ENCODE data around the gene LURAP1L.

Gene LURAP1L

DNA sequence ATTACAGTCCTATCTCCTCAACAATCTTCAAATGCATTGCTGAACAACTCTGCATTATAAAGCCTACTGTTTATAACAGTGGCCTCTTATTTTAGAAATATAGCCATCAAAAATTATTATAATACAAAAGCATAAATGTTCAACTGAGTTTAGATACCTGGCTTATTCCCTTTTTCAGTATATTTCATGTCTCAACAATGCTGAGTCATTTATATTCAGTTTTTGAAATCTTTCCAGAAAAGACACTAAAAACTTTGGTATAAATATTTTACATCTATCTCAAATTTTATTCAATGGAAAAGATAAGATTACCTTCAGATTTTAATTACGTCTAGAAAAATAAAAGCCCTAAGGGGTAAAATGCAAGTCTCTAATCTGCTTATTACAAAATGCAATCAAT, 37.9 kb downstream of the LURAP1L start:
- no peak for DNase-seq (ENCODE audit: low read depth)

GRCh38 chr9:12813533-12813932, 38.7 kb downstream of the LURAP1L start:
- no peak for DNase-seq (ENCODE audit: low read depth)

- DNase-seq (ENCODE audit: low read depth), result peak; percentile 98
These were observed 39.4 kb downstream of the LURAP1L start for GRCh38 chr9:12813960-12814876.

- no peak for DNase-seq (ENCODE audit: low read depth)
These were observed 40.0 kb downstream of the LURAP1L start for GRCh38 chr9:12814877-12815237.

- no peak for DNase-seq (ENCODE audit: low read depth)
These were observed 41.1 kb downstream of the LURAP1L start for GRCh38 chr9:12815888-12816287.

GRCh38 chr9:12816656-12817101, 41.9 kb downstream of the LURAP1L start:
- DNase-seq (ENCODE audit: low read depth), result no peak

DNA sequence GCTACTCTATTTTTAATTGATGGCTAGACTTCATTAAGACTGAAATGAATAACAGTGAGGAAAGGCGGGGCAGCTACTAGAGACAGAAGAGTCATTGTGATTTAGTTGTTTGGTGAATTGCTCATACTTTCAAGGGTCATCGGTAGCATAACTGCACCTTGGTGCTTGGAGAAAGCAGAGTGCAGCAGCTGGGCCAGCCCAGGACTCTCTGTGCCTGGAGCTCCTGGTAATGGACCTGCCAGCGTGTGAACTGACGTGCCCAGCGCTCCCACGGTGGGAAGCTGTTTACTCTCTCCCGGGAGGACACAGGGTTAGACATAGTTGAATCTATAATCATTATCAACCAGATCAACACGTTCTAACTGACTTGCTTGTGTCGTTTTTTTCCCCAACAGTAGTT, 42.9 kb downstream of the LURAP1L start:
- no peak for DNase-seq (ENCODE audit: low read depth)

- DNase-seq (ENCODE audit: low read depth), result peak; percentile 44
These were observed 43.7 kb downstream of the LURAP1L start for GRCh38 chr9:12818431-12819000.

GRCh38 chr9:12819436-12820185, 44.8 kb downstream of the LURAP1L start:
- peak; percentile 18 for DNase-seq (ENCODE audit: low read depth)

- DNase-seq (ENCODE audit: low read depth), result no peak
These were observed 47.3 kb downstream of the LURAP1L start for GRCh38 chr9:12822111-12822510.

DNA sequence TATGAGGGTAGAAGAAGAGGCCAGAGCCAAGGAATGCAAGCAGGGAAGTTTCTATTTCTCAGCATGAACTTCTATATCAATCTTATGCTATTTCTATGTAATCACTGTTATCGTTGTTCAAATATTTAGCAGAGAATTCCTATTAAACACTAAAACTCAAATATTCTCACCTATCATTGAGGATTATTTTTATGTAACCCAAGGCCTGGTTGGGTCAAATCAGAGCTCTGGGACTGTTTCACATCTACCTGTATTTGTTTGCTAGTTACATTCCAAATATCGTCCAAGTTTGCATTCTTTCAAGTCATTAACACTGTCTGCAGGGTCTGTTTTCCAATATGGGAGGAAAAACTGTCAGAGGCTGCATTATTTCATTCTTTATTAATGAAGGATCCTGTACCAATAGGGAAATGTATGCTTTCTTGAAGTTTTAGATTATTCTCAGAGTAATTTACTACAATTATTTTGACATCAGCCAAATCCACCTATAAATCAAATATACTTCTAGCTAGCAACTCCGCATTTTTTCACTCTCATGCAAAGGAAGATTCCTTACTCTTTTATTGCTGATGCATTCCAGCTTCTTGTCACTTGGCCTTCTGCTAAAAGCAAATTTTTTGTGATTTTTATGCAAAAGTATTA, 52.2 kb downstream of the LURAP1L start:
- DNase-seq (ENCODE audit: low read depth), result no peak

DNA sequence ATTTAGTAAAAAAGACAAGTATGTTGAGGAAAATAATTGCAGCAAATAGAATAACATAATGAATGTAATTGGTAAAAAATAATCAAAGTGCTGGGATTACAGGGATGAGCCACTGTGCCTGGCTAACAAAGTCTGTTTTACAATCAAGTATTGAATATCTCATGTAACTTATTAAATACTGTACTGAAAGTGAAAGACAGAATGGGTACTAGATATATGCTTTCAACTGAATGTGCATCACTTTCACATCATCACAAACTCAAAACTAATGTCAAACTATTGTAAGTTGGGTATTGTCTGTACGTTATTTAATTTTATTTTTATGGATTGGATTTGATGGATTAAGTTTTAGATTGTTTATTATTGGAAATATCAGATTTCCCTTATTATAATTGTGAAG, 58.9 kb downstream of the LURAP1L start:
- no peak for DNase-seq (ENCODE audit: low read depth)

- no peak for DNase-seq (ENCODE audit: low read depth)
These were observed 63.7 kb downstream of the LURAP1L start for GRCh38 chr9:12838546-12838945.

GRCh38 chr9:12843735-12844134, 68.9 kb downstream of the LURAP1L start:
- no peak for DNase-seq (ENCODE audit: low read depth)

GRCh38 chr9:12846035-12846434, 71.2 kb downstream of the LURAP1L start:
- DNase-seq (ENCODE audit: low read depth), result peak; percentile 41

DNA sequence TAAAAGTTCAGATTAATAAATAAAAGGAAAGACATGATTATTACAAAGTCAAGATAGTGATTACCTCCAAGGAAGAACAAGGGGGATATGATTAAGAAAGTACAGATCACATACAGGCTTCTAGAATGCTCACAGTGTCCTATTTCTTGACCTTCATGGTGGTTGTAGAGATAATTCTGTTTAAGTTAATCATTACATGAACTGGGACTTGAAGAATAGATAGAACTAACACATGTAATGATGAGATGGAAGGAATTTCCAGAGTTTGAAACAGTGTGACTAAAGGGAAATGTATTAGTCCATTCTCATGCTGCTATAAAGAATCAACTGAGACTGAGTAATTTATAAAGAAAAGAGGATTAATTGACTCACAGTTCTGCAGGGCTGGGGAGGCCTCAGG, 72.7 kb downstream of the LURAP1L start:
- no peak for DNase-seq (ENCODE audit: low read depth)

DNA sequence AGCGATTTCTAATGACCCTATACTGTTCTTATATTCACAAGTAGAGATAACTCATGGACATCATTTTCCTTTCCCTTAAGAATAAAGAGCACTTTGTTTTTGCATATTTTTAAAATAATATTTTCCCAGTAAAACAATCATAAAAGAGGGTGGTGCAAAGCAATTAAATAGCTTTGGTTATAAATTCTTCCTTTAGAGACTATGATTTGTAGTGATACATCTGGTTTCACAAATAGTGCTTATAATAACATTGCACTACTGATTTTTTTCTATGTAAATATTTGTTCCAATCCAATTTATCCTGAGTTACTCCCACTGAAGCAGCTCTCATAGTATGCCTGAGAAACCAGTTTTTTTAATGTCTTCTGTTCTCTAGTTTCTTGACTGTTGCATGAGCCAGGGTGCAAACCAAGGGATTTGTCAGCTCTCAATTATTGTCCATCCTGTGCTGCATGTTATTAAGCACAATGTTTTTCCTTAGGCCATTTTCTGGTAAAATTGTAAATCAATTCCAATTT, 74.7 kb downstream of the LURAP1L start:
- peak; percentile 24 for DNase-seq (ENCODE audit: low read depth)

- no peak for DNase-seq (ENCODE audit: low read depth)
These were observed 76.7 kb downstream of the LURAP1L start for GRCh38 chr9:12851341-12852090.

DNA sequence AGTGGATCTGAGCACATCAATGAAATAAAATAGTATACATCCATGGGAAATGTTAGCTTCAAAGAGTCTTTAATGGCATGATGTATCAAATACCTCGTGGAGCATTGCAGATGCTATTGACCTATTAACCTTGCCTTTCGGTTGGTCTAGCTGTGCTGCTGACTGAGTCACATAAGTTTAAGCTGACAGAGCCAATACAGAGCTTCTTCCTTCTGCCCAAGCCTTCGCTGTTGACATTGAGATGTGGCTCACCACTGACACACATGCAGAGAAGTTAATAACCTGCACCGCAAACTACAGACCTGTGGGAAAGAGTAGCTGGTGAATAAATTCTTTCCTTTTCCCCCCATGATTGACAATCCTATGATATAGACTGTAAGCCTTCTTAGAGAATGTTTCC, 78.2 kb downstream of the LURAP1L start:
- no peak for DNase-seq (ENCODE audit: low read depth)

- no peak for DNase-seq (ENCODE audit: low read depth)
These were observed 79.4 kb downstream of the LURAP1L start for GRCh38 chr9:12854221-12854620.

DNA sequence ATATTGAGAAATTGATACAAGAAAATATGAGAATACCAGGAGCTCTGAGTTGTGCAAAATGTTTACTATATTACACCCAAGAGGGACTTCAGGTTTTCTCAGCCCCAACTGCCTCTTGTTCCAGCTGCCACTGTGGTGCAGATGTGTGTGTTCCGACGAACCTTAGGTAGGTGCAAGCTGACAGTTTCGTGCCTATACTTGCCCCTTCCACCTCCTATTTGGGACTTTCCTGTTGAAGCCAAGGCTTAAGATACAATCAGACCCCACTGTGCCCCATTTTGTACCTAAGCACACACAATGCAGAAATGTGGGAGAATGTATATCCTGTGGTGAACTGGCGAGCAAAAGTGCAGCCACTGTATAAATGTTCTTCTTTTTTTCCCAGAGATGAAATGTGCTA, 80.2 kb downstream of the LURAP1L start:
- no peak for DNase-seq (ENCODE audit: low read depth)
